HPDE6-E6E7 (cell line): ENCODE measurements around the gene PDGFB.
A peak's percentile ranks its signal among the peaks of the same experiment; 100 is the strongest.

Source experiments
- DNase-seq: peaks from one replicate; pipeline ENCODE4 v3.0.0; 2011; ENCODE audit warnings: missing footprints; ENCODE audit errors: extremely low spot score

PDGFB gene

DNA sequence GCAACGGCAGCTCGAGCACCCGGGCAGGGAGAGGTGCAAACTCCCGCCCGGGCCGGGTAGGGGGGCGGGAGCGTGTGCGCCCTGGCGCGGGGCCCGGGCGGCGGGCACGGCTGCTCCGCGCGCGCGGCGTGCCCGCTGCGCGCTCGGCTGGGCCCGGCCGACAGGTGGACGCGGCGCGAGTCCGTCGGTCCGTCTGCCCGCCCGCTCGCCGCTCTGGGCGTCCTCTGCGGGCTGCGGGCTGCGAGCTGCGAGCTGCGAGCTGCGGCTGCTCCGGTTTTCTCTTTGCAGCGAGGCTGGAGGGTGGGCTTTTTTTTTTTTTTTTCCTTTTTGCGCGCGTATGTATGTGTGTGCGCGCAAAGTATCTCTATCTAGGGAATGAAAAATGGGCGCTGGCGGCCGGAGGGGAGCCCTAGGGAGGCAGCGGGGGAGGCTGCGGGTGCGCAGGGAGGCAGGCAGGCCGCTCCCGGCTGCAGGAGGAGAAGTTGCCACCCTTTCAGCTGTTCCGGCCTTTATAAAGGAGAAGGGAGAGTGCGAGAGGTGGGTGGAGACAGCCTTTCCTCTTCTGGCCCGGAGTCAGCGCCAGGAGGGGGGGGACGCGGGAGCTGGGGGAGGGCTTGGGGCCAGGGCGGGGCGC is at the start of gene PDGFB:
Gene PDGFB (minus strand): TSS at position 487 of the 634 bp plus-strand sequence. CDS start 1,019 bp downstream, outside the sequence.
- DNase-seq, result no peak

- no peak for DNase-seq
Measured at GRCh38 chr22:39293766-39294368, 49.1 kb upstream of the PDGFB start.

DNA sequence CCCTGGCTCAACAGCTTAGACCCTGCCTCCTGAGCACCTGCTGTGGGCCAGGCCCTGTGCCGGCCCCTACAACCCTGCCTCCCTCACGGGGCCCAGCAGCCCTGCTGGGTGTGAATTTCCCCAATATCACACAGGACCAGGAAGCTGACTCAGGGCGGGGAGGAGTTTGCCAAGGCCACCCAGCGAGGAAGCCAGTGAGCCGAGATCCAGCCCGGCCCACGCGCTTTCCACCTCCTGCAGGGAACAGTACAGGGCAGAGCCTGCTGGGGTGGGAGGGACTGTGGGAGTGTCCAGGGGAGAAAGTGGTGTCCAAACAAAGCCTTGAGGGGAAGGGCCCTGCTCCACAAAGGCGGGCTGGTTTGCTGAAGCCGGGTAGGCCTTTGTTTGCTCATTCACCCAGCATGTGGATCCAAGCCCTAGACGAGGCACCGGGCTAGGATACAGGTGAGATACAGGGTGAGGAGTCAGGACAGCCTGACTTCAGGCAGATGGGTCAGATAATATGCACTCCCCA is 47.8 kb upstream of the PDGFB start:
- DNase-seq, result peak; percentile 85

GRCh38 chr22:39292031-39292462 is 47.3 kb upstream of the PDGFB start:
- DNase-seq, result no peak

DNA sequence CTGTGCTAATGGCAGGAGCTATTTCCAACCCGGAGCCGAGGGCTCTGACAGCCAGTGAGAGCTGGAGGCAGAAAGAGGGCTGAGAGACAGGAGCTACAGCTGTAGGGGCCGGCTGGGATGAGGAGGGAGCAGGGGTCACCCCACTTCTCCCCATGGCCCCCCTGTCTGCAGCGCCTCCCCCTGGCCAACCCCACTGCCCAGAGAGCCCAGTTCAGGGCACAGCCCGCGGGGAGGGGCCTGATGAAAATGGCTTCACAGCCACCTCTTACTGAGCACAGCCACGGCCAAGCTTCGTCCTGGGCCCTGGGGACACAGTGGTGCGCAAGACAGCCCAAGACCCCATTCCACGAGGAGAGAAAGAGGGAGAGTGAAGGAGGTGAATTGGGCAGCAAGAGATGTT is 46.7 kb upstream of the PDGFB start:
- no peak for DNase-seq

DNA sequence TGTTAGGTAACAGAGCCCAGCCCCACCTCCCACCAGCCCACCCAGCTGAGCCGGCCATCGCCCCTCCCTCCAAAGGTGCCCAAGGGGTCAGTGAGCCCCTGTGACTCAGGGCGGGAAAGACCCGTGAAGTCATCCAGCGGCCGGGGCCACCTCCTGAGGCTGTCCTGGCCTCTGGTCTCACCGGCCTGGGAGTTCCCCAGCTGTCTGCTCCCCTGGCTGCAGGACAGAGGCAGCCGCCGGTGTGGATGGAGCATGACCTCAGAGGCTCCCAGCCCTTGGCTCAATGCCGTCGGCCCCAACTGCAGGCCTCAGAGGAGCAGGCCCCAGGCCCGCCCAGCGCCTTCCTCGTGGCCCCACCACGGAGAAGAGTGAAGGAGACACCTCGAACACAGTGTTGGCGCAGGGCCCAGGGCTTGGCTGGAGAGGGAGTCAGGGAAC is 46.0 kb upstream of the PDGFB start:
- peak; percentile 66 for DNase-seq

DNA sequence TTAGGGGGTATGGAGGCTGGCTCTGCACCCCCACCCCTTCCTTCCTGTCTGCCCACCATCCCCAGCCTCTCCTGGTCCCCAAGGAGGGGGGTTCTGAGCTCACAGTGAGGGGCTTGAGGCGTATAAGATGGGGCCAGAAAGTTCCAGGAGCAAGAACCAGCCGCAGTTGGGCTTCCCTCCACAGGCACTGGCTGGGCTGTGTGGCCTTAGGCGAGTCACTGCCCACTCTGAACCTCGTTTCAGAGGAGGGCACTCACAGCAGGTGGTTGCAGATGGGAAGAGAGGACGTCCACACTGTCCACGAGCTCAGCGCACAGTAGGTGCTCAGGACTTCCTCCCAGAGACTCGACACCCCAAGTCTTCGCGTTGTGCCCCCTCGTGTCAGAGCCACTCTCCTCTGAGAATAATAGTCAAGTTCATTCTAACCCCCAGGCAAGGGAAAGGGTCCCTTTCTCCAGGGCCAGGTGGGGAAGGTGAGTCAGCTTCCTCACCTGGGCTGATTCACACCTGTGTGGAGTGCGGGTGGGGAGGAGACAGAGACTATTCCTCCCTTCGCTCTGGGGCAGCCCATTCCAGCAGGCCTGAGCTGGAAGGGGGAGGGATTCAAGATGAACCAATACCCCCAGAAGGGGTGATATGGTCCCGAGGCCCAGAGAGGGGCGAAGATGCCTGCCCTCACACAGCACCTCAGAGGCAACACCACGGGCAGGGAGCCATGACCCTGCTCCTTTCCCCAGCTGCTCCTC is 45.4 kb upstream of the PDGFB start:
- DNase-seq, result peak; percentile 96

DNA sequence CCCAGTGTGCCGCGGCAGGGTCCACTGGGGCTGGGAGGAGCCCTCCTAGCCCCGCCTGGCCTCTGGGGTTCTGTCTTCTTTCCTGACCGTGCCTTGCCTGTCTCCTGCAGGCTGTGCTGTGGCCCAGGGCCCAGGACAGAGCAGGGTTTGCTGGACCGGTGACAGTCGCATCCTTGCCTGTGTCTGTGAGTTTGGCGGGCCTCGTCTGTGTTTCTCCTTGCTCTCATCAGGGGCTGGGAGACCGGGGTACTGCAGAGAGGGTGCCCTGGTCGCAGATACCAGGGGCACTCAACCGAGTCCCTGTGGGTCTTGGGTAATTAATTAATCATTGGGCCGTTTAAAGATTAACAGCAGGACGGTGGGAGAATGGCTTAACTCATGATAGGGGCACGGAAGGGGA is 44.8 kb upstream of the PDGFB start:
- DNase-seq, result no peak

GRCh38 chr22:39288135-39288898 is 43.5 kb upstream of the PDGFB start:
- DNase-seq, result no peak

GRCh38 chr22:39287076-39287725 is 42.4 kb upstream of the PDGFB start:
- no peak for DNase-seq

DNA sequence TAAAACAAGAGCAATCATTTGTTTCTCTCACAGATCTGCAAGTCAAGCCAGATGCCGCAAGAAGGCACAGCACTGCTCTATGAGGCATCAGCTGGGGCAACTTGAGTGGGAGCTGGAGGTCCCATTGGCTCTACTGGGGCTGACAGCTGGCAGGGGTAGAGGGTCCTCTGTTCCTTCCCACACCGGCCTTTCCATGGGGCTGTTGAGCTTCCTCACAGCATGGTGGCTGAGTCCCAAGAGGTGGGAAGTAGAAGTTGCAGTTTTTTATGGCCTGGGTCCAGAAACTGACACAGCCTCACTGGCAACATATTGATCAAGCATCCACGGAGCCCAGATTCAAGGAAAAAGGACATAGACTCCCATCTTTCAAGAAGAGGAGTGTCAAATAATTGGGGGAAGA is 40.2 kb upstream of the PDGFB start:
- DNase-seq, result no peak

DNA sequence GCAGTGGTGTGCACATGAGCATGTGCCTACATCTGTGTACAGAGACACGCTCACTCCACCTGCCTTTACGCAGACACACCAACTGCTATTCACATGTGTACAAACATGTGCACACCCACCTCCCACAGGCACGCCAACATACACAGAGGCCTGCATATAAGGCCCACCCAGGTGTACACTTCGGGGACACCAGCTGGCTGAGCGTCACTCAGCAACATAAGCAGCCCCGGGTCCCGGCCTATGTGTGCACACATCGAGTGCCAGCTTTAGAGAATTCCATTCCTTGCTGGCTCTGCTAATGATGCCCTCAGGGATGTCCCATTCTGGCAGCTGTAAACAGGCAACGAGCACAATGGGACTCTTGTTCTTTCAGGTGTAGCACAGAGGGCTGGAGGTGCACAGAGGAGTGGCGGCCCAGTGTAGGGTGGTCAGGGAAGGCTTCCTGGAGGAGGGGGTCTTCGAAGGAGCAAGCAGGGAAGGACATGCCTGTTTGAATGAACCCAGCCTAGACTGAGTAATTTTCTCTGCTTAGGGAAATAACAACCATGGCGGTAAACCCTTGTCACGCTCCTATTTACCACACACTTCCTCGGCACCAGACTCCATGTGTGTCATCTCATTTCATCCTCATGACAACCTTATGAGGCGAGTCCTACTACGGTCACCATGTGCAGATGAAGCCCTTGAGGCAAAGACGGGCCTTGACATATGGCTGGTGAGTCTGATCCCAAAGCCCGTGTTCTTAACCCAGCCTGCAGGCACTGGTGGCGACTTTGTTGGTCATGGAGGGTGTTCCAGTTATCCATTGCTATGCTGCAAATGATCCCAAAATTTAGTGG is 39.6 kb upstream of the PDGFB start:
- no peak for DNase-seq

GRCh38 chr22:39283322-39284141 is 38.8 kb upstream of the PDGFB start:
- peak; percentile 73 for DNase-seq

GRCh38 chr22:39282645-39283321 is 38.0 kb upstream of the PDGFB start:
- peak; percentile 48 for DNase-seq

DNA sequence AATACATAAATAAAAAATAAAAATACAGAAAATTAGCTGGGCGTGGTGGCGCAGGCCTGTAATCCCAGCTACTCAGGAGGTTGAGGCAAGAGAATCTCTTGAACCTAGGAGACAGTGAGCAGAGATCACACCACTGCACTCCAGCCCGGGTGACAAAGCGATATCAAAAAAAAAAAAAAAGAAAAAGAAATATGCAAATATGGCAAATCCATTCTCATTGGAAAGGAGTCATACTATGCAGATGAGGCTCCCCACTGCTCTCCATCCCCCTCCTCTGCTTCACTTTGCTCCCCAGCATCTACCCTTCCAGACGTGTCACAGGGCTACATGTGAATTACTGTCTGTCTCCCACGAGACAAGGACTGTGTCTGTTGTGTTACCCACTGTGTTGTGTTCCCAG is 36.3 kb upstream of the PDGFB start:
- no peak for DNase-seq

DNA sequence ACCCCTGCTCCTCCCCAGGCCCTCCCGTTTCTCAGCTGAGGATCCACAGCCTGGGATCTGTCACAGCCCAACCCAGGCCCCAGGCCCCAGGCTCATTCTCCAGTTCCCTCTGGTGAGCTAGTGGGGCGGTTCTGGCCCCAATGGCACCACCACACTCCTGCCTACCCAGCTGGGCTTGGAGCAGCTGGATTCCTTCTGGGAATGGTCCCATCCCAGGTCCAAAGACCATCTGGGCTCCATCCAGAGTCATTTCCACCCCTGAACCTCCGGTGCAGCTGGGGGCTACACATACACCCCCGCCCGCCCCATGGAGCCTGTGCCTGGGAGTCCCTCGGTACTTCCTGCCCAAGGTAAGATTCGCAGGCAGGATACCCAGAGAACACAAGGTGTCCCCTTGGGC is 35.5 kb upstream of the PDGFB start:
- DNase-seq, result no peak

- DNase-seq, result no peak
Measured at GRCh38 chr22:39279170-39279850, 34.5 kb upstream of the PDGFB start.

- no peak for DNase-seq
Measured at GRCh38 chr22:39278040-39278439, 33.3 kb upstream of the PDGFB start.
